Measurements from ENCODE around the gene CCT2.

GRCh38 chr12:69616025-69616424 lies 30.8 kb downstream of the CCT2 start:
- TF ChIP-seq CTCF (IDR thresholded peaks at IDR 0.05; ENCODE audit: poor library complexity) = no peak
- TF ChIP-seq EZH2 (IDR thresholded peaks at IDR 0.05; ENCODE audit: borderline replicate concordance) = no peak
